GM15510 (cell line): Measurements from ENCODE around the gene MACROH2A1.

Source experiments
- POLR2A ChIP-seq: IDR thresholded peaks from 3 replicates; pipeline ENCODE4 v1.6.1; 2011; ENCODE audit warnings: borderline replicate concordance; ENCODE audit not compliant: insufficient read length; ENCODE audit errors: extremely low read depth

Gene MACROH2A1

DNA sequence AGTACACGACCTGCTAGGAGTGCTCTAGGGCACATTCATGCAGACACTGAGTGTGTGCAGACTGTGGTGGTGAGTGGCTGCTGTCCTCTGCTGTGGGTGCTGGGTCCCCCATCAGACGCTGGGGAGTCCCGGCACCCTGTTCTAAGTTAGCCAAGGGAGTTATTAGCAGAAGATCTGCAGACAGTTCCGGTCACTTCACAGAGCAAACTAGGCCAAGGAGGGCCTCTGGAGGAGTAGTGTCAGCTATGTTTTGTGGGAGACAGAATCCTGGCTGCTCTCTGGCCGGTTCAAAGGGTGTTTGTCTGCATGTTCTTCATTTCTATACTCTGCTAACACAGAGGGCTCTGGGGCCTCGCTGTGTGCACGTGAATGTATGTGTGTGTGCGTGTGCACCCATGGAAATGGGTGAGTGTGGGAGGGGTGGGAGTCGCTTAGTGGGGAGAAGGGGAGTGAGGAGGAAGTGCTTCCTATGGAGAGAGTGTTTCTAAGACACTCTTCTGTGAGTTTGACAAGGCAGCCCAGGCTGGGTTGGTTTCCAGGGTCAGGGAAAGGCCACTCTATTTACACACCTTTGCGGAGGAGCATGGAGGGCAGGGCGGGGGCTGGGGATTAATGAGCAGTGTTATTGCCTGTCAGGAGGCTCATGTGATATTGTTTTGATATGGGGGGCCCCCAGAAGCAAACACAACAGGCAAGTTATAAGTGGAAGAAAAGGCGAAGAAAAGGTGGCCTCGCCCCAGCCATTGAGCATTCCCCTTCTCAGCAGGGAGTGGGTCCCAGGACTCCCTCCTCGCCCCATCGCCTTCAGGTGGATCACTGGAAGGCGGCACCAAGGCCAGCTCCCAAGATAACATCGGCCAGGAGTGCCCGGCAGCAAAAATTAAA is 68.9 kb downstream of the MACROH2A1 start:
- TF ChIP-seq POLR2A: no peak

DNA sequence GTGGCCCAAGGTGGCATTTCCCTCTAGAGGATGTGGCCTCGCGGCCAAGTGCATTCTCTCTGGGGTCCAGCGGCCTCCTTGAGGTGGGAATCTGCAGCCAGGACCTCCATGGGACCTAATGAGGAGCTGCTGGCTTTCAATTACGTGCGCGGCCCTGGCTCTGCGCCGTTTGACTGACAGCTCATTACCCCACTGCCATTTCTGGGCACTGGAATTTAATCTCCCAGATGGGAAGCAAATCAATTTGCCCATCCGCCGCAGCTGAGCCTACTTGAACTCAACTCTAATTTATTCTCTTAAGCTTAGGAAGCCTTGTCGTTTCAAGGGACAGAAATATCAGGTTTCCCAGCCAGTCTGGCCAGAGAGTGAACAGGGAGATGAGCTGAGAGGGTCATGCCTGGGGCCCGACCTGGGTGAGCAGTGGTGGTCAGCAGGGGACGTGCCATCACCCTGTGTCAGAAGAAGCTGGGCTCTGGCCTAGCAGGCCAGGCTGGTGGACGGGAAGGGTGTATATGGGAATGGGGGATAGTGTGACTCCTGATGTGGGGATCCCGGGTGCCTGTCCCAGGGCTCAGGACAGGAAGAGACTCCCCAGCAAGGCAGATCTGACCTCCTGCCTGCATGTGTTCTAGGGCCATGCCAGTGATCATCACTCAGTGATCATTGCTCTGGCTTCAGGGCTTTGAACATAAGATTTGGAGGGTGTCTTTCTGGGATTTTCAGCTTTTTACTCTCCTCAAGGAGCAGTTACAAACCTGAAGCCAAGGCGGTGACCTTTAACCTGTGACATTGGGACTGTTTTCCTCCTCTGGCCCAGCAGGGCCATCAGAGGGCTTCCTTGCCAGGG is 69.7 kb downstream of the MACROH2A1 start:
- TF ChIP-seq POLR2A: no peak

DNA sequence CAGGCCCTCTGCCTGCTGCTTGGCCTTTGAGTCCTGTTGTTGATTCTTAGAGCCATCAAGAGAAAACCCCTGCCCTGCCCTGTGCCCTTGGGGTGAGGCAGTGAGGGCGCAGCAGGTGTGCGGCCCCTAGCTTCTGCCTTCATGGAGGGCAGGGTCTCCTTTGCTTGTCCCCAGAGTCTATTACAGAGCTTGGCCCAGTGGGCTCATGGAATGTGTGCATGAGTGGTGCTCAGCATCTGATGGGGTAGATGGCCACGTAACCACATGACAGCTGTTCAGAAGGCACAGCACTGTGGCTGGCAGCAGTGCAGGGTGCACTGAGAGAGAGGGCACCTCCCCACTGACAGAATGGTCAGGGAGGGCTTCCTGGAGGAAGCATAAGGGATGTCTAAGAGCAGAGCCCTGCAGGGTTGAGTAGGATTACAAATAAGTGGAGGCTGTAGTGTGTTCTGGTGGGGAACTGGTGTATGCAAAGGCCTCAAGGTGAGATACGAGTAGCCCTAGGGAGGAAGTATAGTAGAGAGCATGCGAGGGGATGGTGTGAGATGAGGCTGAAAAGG is 70.8 kb downstream of the MACROH2A1 start:
- TF ChIP-seq POLR2A: no peak

DNA sequence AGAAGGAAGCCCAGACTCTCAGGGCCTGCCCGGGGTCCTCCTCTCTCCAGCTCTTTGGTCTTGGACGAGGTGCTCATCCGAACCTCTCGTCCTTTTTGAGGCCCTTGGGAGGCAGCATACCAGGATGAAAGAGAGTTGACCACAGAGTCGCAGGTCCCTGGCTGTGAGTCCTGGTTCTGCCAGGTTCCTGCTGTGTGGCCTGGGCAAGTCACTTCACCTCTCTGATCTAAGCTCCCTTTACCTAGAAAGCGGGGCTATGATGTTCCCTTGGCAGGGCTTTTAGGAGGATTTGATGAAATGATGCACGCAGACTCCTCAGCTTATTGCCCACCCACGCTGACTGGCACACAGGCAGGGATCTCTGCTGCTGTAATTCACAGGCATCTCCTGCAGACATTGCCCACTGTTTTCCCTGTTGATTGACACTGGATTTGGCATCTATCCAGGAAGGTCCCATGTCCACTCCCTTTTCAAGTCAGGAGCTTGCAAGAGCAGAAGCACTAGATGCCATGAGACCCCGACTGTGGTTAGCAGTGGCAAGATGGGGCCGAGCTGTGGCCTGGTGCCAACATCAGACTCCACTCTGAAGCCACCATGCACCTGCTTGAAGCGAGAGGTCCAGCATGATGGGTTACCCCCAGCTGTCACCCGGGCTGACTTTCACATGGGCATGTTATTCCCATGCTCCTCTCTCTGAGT is 71.5 kb downstream of the MACROH2A1 start:
- TF ChIP-seq POLR2A: no peak

DNA sequence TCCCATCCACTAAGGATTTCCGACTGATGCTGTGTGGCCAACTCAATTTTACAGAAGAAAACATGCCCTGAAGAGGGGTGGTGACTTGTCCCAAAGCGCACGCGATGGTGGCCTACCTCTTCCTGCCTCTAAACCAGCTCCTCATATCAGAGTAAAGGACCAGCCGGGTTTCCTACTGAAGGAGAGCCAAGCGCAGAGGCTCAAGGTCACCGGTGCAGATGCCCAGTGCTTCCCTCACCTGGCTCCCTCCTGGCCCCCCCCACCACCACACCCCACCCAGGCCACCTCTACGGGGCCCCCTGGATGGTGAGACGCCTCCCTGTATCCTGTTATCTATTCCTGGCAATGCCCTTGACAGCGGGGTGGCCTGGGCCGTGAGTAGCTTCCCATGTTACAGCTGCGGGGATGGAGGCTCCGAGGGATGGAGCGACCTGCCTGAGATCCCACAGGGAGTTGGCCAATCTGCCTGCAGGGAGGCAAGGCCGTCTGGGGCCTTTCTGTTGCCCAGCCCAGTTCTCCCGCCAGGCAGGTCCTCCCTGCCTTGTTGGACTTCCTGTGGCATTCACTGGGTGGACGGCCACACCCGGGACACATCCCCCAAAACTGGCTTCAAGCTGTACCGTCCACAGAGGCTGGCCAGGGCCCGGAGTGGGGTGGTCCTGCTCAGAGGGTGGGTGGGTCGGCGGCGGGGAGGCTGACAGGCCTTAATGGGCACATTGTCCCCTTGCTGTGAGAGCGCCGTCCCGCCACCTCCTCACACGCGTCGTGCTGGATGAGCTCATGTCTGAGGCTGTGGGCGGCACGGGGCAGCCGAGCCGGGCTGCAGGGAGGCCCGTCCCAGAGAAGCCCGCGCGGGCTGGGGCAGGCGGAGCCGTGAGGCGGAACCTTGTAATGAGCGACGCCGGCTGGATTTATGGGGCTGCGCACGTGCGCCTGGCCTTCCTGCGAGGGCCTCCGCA is 72.5 kb downstream of the MACROH2A1 start:
- no peak for TF ChIP-seq POLR2A

DNA sequence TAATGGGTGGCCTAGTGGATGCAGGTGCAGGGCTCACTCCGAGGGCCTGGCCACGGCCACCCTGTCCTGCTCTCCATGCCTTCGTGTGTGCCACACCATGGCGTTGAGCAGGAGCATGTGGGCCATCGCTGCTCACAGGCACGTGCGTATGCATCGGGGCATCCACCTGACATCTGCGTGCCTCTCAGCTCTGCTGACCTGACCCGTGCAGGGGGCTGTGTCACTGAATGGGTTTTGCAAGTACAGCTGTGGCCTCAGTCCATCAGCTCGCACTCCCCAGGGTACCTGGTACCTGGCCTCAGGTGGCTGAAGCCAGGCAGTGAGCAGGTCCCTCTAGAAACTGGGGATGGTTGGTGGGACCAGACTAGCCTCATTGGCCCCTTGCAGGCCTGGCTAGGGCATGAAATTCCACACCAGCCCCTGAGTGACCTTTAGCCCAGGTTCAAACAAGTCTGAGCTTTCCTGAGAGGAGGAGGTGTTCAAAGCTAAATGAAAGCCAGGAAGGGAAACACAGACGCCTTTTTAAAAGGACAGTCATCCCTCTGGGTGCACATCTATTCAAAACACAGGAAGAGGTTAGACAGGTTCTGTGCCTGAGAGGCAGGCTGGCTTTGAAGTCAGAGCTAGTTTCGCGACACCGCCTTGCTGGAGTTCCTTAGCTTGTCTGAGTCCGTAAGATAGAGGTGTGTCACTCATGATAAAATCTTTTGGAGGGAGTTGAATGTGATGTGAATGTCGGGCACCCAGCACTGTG is 74.0 kb downstream of the MACROH2A1 start:
- TF ChIP-seq POLR2A: no peak

DNA sequence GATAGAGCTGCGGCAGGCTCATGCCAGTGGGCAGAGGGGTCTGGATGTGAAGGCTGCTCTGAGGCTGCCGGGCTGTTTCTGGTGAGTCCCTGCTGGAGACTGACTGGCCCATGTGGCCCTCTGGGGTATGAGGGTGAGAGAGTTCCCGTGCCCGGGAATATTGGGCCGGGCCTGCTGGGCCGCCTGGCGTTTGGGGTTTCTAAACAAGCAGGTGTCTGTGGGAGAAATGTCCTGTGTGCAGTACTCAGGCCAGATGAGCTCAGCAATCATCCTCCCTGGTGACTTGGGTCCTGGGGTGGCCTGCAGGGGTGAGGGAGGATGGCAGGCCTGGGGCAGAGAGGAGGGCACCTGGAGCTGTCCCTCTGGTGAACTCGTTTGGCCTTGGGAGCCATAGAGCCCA is 74.9 kb downstream of the MACROH2A1 start:
- no peak for TF ChIP-seq POLR2A

DNA sequence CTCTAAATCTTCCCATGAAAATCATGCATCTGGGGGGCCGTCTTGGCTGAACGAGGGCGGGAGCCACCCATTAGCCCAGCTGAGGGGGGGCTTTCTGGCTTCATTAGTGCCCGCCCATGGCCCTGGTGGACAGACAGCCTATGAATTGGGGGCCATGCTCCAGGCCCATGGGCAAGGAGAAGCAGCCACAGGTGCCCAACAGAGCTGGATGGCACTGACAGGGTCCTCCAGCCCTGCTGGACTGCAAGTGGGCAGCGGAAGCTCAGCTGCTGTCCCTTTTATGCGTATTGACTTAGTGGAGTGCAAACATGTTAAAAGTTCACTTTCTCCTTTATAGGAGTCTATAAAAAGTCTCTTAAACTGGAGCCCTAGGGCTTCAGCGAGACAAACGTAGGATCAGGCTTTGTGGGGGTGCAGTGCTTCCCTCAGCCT is 75.3 kb downstream of the MACROH2A1 start:
- no peak for TF ChIP-seq POLR2A

DNA sequence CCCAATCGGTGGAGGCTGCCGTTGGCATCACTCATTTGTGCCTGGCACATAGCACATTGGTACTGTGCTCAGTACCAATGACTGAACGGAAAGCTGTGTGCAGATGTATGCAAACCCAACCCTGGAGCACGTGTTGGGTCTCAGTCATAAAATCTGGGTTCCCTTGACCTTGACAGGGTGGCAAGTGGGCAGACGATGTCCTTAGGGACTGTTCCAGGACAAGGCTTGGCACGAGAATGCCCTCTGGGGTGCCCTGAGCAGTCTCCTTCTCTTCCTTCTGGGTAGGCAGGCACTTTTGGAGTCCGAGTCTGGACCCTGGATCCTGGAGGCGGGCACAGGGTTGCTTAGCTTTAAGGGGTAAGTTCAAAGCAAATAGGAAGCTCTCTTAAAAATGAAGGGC is 75.8 kb downstream of the MACROH2A1 start:
- no peak for TF ChIP-seq POLR2A

DNA sequence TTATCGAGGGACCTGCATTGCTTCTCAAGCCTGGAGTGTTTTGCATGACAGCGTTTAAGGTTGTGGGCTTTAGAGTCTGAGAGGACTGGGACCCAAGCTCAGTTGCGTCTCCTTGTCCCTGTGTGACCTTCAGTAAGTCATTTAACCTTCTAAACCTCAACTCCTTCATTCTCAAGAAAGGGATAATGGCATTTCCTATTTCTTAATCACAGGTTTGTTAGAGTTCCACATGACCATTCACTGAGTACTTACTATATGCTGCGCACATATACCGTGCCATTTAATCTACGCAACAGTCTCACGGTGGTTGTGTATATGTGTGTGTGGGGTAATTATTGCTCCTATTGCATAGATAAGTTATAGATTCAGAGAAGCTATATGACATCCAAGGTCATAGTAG is 76.3 kb downstream of the MACROH2A1 start:
- TF ChIP-seq POLR2A: no peak

DNA sequence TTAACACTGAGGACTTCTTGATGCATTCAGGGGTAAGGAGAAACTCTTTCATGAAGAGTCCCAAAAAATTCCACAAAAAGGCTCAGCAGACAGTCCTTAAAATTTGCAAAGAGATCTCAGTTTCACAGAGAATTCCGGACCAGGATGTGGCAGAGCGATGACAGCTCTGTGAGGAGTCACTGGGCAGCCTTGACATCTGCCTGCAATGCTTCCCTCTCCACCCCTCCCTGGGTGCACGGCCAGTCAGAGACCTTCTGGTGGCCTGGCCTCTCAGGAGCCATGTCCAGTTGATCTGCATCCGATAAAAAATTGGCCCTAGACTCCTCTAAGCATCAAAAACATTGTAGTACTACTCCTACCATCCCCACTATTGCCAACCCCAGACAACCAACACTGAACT is 76.8 kb downstream of the MACROH2A1 start:
- TF ChIP-seq POLR2A: no peak

DNA sequence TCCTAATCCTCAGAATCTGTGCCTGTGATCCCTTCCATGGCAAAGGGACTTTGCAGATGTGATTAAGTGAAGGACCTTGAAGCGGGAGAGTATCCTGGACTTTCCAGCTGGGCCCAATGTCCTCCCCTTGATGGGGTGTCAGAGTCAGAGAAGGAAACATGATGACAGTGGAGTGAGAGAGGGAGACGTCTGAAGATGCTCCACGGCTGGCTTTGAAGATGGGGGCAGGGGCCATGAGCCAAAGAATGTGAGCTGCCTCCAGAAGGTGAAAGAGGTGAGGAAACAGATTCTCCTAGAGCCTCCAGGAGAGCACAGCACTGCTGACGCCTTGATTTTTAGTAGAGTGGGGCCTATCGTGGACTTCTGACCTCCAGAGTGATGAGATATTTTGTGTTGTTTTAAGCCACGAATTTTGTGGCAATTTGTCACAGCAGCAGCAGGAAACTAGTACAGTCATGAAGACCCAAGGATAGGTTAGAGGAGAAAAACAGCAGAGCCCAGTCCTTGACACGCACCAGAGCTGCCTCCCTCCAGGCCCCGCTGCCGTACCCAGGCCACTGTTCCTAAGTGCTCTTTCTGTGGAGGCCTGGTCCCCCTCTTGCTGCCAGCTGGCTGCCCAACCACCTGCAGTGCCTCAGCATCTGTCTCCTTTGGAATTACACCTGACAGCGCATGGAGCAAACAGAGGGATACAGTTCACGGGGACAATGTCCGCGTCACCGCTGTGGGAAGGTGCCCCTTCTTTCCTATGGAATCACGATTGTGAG is 78.1 kb downstream of the MACROH2A1 start:
- no peak for TF ChIP-seq POLR2A
